Activated CD8-positive, alpha-beta T cell treated with anti-CD3 and anti-CD28 coated beads, Interleukin-2, amount 10 ng/mL, durations not matched to agents 7 days and 5 days (primary cell): ENCODE data around the gene SUN1. TPM values are rescaled to one million over a fixed set of nuclear protein-coding genes. Genes with fewer than 3 reads are reported as not detected.

Experiments
- ATAC-seq: fragments of 150-1000 bp; cut with Tn5 transposase; one replicate; pipeline ENCODE4 v1.10.0; 2021; ENCODE audit warnings: moderate library complexity
- CTCF ChIA-PET: fragments of 350-600 bp; sonication (Branson Sonifier 250); formaldehyde crosslinking; loops from one replicate; lab custom pipeline; 2021; ENCODE audit warnings: antibody characterized with exemption; lab: Charles Lee
- POLR2A ChIA-PET: fragments of 350-600 bp; sonication (Branson Sonifier 250); formaldehyde crosslinking; loops from one replicate; lab custom pipeline; 2021; ENCODE audit warnings: antibody characterized with exemption; lab: Charles Lee
- DNase-seq: peaks from one replicate; pipeline ENCODE4 v3.0.0-alpha.2; 2020
- H3K27ac Mint-ChIP-seq: one replicate; pipeline ENCODE4 v1.8.0; 2021; ENCODE audit warnings: mild to moderate bottlenecking, mixed read lengths
- H3K27me3 Mint-ChIP-seq: one replicate; pipeline ENCODE4 v1.8.0; 2021; ENCODE audit warnings: low read depth, mixed read lengths
- H3K36me3 Mint-ChIP-seq: one replicate; pipeline ENCODE4 v1.8.0; 2021; ENCODE audit warnings: low read depth, mixed read lengths
- H3K4me1 Mint-ChIP-seq: one replicate; pipeline ENCODE4 v1.8.0; 2021; ENCODE audit warnings: low read depth, mixed read lengths
- H3K4me3 Mint-ChIP-seq: one replicate; pipeline ENCODE4 v1.8.0; 2021; ENCODE audit warnings: mild to moderate bottlenecking, mixed read lengths
- H3K9me3 Mint-ChIP-seq: one replicate; pipeline ENCODE4 v1.8.0; 2022; ENCODE audit warnings: mixed read lengths; ENCODE audit not compliant: insufficient read depth
- total RNA-seq, 2 experiments: library from RNA; stranded (reverse); gene quantifications; one replicate each; pipeline ENCODE4 v1.2.3, GENCODE V29; 2021

SUN1 gene
- total RNA-seq, 2 experiments from 2014 or later: 38.4 to 39.7 TPM

DNA sequence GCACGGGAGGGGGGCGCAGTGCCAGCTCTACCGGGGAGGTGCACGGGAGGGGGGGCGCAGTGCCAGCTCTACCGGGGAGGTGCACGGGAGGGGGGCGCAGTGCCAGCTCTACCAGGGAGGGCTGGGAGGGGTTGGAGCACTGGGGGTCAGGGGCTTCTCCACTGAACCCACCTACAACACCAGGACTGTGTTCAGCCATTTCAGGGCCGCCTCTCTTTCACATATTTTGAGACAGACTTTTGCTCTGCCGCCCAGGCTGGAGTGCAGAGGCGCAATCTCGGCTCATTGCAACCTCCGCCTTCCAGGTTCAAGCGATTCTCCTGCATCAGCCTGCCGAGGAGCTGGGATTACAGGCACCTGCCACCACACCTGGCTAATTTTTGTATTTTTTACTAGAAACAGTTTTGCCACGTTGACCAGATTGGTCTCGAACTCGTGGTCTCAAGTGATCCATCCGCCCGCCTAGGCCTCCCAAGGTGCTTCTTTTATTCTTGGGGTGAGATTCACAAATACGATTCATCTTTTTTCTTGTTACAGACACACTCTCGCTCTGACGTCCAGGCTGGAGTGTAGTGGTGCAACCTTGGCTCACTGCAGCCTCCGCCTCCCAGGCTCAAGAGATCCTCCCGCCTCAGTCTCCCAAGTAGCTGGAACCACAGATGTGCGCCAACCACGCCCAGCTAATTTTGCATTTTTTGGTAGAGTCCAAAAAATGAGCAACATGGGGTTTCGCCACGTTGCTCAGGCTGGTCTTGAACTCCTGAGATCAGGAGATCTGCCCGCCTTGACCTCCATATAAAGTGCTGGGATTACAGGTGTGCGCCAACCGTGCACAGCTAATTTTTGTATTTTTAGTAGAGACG is 85.2 kb downstream of the SUN1 start:
- Mint-ChIP-seq H3K4me1 (peaks cover 18% of the 10 kb centered on the region), H3K27ac (no peak overlapping the region), H3K36me3 (peaks cover 4% of the 10 kb centered on the region), H3K9me3 (no peaks in the 10 kb centered on the region), H3K27me3 (no peaks in the 10 kb centered on the region), H3K4me3 (no peak overlapping the region)
- DNase-seq: no peak
- ATAC-seq: no peak
- CTCF ChIA-PET: interaction anchor here (1.4 kb wide), 1 partner anchor 76 kb away, joined by 3 read pairs; no protein-coding TSS in a partner anchor
- POLR2A ChIA-PET: no interaction called here

DNA sequence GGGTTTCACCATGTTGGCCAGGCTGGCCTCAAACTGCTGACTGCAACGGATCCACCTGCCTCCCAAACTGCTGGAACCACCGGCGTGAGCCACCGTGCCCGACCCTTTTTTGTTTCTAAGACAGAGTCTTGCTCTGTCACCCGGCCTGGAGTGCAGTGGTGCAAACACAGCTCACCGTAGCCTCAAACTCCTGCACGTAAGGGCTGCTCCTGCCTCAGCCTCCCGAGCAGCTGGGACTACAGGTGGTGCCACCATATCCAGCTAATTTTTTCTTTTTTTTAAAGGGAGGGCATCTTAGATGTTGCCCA is 85.8 kb downstream of the SUN1 start:
- ATAC-seq (no peak), DNase-seq (no peak)
- H3K4me1 Mint-ChIP-seq: peaks cover 22% of the 10 kb centered on the region
- no peaks in the 10 kb centered on the region for H3K9me3 Mint-ChIP-seq
- no peak overlapping the region for H3K27ac Mint-ChIP-seq
- H3K27me3 Mint-ChIP-seq: no peaks in the 10 kb centered on the region
- no peak overlapping the region for H3K4me3 Mint-ChIP-seq
- CTCF ChIA-PET: interaction anchor here (1.4 kb wide), 1 partner anchor 75 kb away, joined by 3 read pairs; no protein-coding TSS in a partner anchor
- peaks cover 4% of the 10 kb centered on the region for H3K36me3 Mint-ChIP-seq
- POLR2A ChIA-PET: no interaction called here

DNA sequence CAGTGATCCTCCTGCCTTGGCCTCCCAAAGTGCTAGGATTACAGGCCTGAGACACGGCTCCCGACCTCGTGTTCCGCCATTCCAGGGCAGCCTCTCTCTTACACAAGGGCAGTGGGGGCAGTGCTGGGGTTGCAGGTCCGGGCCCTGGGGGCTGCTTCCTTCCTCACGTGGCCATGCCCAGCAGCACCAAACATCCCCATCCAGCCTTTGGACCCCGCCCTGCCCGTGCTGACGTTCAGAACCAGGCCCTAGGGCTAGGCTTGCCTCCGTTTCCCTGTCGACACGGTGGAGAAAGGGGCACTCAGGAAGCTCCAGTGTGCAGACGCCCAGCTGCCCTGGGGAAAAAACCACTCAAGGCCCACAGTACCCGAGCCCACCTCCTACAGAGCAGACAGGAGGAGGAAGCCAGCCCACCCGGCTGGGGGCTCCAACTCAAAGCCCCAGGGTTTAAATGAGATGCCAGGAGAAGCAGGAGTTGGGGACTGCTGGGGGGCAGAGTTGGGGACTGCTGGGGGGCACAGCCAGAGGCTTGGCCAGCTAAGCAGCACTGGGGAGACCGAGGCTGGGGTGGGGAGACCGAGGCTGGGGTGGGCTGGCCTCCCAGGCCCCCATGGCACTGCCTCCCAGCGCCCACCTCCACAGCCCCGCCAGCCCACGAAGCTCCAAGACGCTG is 86.3 kb downstream of the SUN1 start:
- no peaks in the 10 kb centered on the region for H3K27me3 Mint-ChIP-seq
- ChIA-PET CTCF (interaction anchor here (1.4 kb wide), 1 partner anchor 75 kb away, joined by 3 read pairs; no protein-coding TSS in a partner anchor), POLR2A (no interaction called here)
- peaks cover 4% of the 10 kb centered on the region for H3K36me3 Mint-ChIP-seq
- H3K4me1 Mint-ChIP-seq: peaks cover 27% of the 10 kb centered on the region
- no peak overlapping the region for H3K4me3 Mint-ChIP-seq
- DNase-seq (no peak), ATAC-seq (no peak)
- no peak overlapping the region for H3K27ac Mint-ChIP-seq
- no peaks in the 10 kb centered on the region for H3K9me3 Mint-ChIP-seq

DNA sequence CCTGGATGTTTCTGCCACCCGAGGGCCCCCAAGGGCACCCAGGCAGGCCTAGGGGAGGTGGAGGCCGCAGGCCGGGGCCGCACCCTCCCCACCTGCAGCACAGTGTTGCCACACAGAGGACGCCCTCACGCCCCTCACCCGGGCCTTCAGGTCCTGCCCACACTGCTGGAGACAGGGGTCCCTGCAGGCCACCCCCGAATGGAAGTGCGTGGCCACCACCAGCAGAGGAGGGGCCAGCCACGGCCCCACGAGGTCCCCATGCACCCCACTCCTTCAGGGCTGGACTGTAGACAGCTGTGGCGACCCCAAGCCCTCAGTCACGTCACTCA is 86.8 kb downstream of the SUN1 start:
- Mint-ChIP-seq H3K27me3 (no peaks in the 10 kb centered on the region), H3K4me3 (no peak overlapping the region), H3K4me1 (peaks cover 29% of the 10 kb centered on the region), H3K27ac (no peak overlapping the region), H3K9me3 (no peaks in the 10 kb centered on the region), H3K36me3 (peaks cover 4% of the 10 kb centered on the region)
- CTCF ChIA-PET: no interaction called here
- no peak for ATAC-seq
- DNase-seq: no peak
- POLR2A ChIA-PET: no interaction called here

DNA sequence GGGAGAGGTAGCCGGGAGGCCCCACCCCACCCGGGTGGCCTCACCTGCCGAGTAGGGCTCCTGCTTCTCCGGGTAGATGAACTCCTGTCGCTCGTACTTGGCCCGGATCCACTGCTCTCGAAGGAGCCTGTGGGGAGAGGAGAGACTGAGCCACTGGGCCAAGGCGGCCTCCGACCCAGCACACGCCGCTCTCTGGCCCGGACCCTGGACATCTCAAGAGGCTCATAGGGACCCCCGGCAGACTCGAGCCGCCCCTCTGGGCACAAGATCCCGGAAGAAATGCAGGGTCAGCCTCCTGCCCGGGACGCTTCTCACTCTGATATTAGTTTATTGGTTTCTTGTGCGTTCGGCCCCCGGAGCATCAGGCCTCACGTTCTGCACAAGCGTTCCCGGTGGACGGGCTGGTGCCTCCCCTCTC is 87.7 kb downstream of the SUN1 start:
- Mint-ChIP-seq H3K27me3 (no peaks in the 10 kb centered on the region), H3K9me3 (no peaks in the 10 kb centered on the region), H3K27ac (no peak overlapping the region), H3K4me3 (no peak overlapping the region), H3K36me3 (peaks cover 6% of the 10 kb centered on the region), H3K4me1 (peaks cover 35% of the 10 kb centered on the region)
- DNase-seq (no peak), ATAC-seq (no peak)
- CTCF ChIA-PET: no interaction called here
- POLR2A ChIA-PET: no interaction called here

DNA sequence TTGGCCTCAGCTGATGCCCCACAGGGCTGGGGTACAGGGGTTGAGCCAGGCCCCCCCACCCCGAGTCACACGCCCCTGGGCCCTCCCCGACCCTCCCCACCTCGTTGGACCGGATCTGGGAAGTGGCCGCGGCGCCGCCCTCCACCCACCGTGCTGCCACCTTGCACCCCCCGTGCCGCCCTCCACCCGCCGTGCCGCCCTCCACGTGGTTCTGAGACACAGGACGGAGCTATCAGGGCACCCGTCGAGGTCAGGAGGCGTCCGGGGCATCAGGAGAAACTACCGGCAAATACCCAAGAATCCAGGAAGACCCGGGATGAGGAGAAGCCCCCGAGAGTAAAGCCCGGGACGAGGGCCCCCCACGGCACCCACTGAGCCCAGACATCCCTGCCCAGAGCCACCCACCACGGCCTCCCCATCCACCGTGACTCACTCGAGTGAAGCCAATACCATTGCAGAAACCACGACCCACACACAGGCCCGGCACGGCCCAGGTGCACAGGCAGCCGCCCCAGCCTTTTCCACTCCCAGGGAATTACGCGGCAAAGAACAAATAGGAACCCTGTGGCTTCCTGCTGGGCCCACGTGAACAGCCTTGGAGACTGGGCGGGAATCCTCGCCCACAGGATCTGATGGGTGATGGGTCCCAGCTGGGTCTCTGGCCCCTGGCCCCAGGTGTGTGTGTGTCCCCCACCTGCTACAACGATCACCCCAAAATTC is 88.2 kb downstream of the SUN1 start:
- ChIA-PET CTCF (interaction anchor here (2.0 kb wide), 1 partner anchor 10 kb away, joined by 9 read pairs; no protein-coding TSS in a partner anchor), POLR2A (no interaction called here)
- ATAC-seq: no peak
- DNase-seq: no peak
- peaks cover 6% of the 10 kb centered on the region for H3K36me3 Mint-ChIP-seq
- H3K27me3 Mint-ChIP-seq: no peaks in the 10 kb centered on the region
- H3K4me1 Mint-ChIP-seq: peaks cover 38% of the 10 kb centered on the region
- no peaks in the 10 kb centered on the region for H3K9me3 Mint-ChIP-seq
- H3K27ac Mint-ChIP-seq: peak overlapping the region; percentile 96
- peak overlapping the region; percentile 36 for H3K4me3 Mint-ChIP-seq

DNA sequence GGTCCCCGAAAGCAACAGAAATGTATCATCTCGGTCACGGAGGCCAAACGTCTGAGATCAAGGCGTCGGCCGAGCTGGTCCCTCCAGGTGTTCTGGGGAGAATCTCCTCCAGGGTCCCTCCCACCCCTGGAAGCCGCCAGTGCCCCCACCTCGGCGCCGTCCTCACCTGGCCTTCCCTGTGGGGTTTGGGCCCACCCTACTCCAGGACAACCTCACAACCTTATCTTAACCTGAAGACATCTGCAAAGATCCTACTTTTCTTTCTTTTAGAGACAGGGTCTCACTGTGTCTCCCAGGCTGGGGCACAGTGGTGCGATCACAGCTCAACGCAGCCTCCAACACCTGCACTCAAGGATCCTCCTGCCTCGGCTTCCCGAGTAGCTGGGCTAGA is 88.8 kb downstream of the SUN1 start:
- POLR2A ChIA-PET: interaction anchor here (1.2 kb wide), 1 partner anchor 54 kb away, joined by 3 read pairs; the partner anchor contains the start of gene COX19
- Mint-ChIP-seq H3K27me3 (no peaks in the 10 kb centered on the region), H3K4me3 (peak overlapping the region; percentile 36), H3K9me3 (no peaks in the 10 kb centered on the region), H3K27ac (peak overlapping the region; percentile 96), H3K36me3 (peaks cover 6% of the 10 kb centered on the region), H3K4me1 (peaks cover 41% of the 10 kb centered on the region)
- no peak for DNase-seq
- CTCF ChIA-PET: interaction anchor here (2.0 to 2.6 kb wide), 2 partner anchors 11 to 13 kb away, joined by 9 to 12 read pairs; no protein-coding TSS in a partner anchor
- no peak for ATAC-seq

DNA sequence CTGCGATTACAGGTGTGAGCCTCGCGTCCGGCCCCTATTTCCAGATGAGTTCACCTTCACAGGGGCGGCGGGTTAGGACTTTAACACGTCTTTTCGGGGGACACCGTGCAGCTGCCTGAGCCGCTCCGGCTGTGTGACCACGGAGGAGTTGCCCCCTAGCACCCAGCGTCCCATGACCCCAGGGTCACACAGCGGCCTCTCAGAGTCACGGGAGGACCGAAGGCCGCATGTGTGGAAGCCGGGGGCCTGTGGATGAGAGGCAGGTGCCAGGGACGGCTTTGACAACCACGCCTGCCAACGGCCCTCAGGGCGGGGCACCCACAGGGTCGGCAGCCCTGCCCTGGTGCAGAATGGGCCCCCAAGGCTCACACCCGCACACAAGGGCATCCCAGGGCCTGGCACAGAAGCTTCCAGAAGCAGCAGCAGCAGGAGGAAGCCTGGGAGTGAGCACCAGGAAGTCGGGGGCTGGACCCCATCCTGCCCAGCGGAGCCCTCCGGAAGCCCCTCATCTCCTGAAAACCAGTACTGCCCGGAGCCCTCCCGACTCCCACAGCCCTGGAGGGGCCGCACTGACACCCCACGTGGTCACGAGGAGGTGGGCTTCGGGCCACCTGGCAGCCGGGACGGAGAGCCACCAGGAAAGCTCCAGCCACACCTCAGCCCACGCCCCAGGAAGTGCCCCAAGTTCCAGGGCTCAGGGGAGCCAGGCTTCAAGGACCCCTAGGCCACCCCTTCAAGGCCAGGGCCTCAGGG is 89.5 kb downstream of the SUN1 start:
- H3K27me3 Mint-ChIP-seq: no peaks in the 10 kb centered on the region
- peaks cover 41% of the 10 kb centered on the region for H3K4me1 Mint-ChIP-seq
- peaks cover 6% of the 10 kb centered on the region for H3K36me3 Mint-ChIP-seq
- H3K9me3 Mint-ChIP-seq: no peaks in the 10 kb centered on the region
- peak overlapping the region; percentile 96 for H3K27ac Mint-ChIP-seq
- no peak for DNase-seq
- ATAC-seq: no peak
- ChIA-PET POLR2A (interaction anchor here (1.2 to 1.8 kb wide), 2 partner anchors 30 to 53 kb away, joined by 3 to 10 read pairs; partner anchors contain the start of gene COX19), CTCF (interaction anchor here (2.0 to 2.6 kb wide), 2 partner anchors 12 to 14 kb away, joined by 9 to 12 read pairs; no protein-coding TSS in a partner anchor)
- H3K4me3 Mint-ChIP-seq: peak overlapping the region; percentile 83

DNA sequence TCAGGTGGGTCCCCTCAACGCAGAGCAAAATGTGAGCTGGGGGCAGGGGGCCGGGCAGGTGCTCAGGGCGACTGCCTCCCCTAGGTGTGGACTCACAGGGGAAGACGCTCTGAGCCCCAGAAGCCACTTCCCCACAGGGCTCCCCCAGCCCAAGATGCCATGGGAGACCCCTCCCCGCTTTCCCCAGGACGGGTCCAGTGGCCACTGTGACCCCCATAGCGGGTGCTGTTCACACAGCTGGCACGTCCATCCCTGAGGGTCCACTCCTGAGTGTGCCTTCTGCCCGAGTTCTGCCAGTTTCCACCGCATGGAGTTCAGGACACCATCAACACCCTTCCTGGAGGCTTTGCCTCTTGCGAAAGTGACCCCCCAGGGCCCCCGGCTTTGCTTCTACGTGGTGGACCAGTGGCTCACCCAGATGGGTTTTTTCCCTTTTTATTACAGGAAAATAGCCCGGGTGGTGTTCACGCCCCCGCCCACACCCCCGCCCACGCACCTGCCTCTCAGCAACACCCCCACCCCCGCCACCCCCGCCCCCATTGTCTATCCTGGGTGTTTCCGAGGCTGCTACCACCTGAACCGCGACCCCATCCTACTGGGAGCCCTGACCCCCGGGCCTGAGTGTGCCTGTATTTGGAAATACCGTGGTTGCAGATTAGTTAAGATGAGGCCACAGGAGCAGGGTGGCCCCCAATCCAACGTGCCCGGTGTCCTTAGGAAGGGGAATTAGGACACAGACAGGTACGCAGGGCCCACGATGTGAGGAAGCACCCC is 90.2 kb downstream of the SUN1 start:
- peak overlapping the region; percentile 96 for H3K27ac Mint-ChIP-seq
- H3K36me3 Mint-ChIP-seq: peaks cover 6% of the 10 kb centered on the region
- ChIA-PET CTCF (interaction anchor here (1.0 to 2.6 kb wide), 5 partner anchors 12 to 143 kb away, joined by 3 to 12 read pairs (median 5); no protein-coding TSS in a partner anchor), POLR2A (interaction anchor here (1.1 to 1.8 kb wide), 6 partner anchors 13 to 52 kb away, joined by 3 to 23 read pairs (median 8); partner anchors contain the start of genes COX19 and GET4)
- H3K4me1 Mint-ChIP-seq: peaks cover 46% of the 10 kb centered on the region
- H3K27me3 Mint-ChIP-seq: no peaks in the 10 kb centered on the region
- no peaks in the 10 kb centered on the region for H3K9me3 Mint-ChIP-seq
- H3K4me3 Mint-ChIP-seq: peak overlapping the region; percentile 83
- ATAC-seq (peak; percentile 12), DNase-seq (peak; percentile 51)
